ENCODE results near the gene KIT. TPM values are rescaled to one million over a fixed set of nuclear protein-coding genes. Genes with fewer than 3 reads are reported as not detected.

KIT gene
- total and polyA plus RNA-seq, 2 donors (not counting 3 experiments of a cell fraction or from before 2014, with no cell fraction given), result 19.8 to 39.7 TPM

DNA sequence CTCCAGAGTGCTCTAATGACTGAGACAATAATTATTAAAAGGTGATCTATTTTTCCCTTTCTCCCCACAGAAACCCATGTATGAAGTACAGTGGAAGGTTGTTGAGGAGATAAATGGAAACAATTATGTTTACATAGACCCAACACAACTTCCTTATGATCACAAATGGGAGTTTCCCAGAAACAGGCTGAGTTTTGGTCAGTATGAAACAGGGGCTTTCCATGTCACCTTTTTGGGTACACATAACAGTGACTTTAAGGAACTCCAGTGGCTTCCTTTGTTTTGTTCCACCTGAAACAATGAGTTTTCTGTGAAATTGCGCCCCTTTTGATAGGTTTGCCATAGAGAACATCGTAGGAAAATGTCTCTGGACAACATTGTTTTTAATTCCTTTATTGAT, 69.6 kb downstream of the KIT start:
- Histone ChIP-seq H3K36me3 (ENCODE audit: control insufficient read depth in 2 of 2, extremely low read depth in 1 of 2, insufficient read depth in 2 of 2, low read length in 2 of 2) (no peaks in the 10 kb centered on the region), H4K20me1 (replicated peaks; ENCODE audit: control insufficient read depth, extremely low read depth, insufficient read depth, low read length) (no peaks in the 10 kb centered on the region), H3K4me2 (ENCODE audit: insufficient read depth, low read length) (no peak overlapping the region), H3K4me1 (ENCODE audit: control insufficient read depth, extremely low read depth, insufficient read depth, low read length) (peaks cover 21% of the 10 kb centered on the region), H3K79me2 (ENCODE audit: control insufficient read depth, insufficient read depth, low read length) (no peaks in the 10 kb centered on the region), H3K9ac (replicated peaks; ENCODE audit: extremely low read depth, insufficient read depth, low read length) (no peak overlapping the region), H3K9me1 (replicated peaks; ENCODE audit: control insufficient read depth, extremely low read depth, insufficient read depth, low read length) (no peaks in the 10 kb centered on the region), H3K4me3 (replicated peaks in 1 of 3; ENCODE audit: insufficient read depth in 1 of 3, low read depth in 1 of 3, low read length in 3 of 3) (no peak overlapping the region), H3K27ac (ENCODE audit: insufficient read depth, low read depth, low read length) (no peak overlapping the region), H3K27me3 (ENCODE audit: control insufficient read depth in 2 of 2, insufficient read depth in 2 of 2, low read length in 2 of 2) (no peaks in the 10 kb centered on the region), H2AFZ (ENCODE audit: low read depth, low read length) (no peak overlapping the region), H3K9me3 (replicated peaks; ENCODE audit: control insufficient read depth, insufficient read depth, low read length) (no peaks in the 10 kb centered on the region)
- dilution Hi-C loops (cut with MboI; ENCODE audit: extremely low pct_ligation_motif_present, low sequenced_read_pairs), result no loop called here
- FAIRE-seq (no peak), DNase-seq (ENCODE audit: low read depth, low spot score) (no peak)
- intact Hi-C loops (cut with micrococcal nuclease), result no loop called here
- CTCF ChIA-PET, result interaction anchor here (0.9 to 1.5 kb wide), 3 partner anchors 8 to 234 kb away, joined by 3 to 4 read pairs (median 3); no protein-coding TSS in a partner anchor
- BruUV-seq (replicated peaks), result no TSS peak
- POLR2A ChIA-PET, result no interaction called here
- TF ChIP-seq JUN (IDR thresholded peaks at IDR 0.05; ENCODE audit: borderline replicate concordance, insufficient read depth, insufficient read length, low read depth), result no peak
- TF ChIP-seq MYC (IDR thresholded peaks at IDR 0.05; ENCODE audit: low read depth, low read length), result no peak
- no peak for TF ChIP-seq POLR2A (IDR thresholded peaks at IDR 0.05; ENCODE audit: low read depth, low read length)
- TF ChIP-seq FOS (IDR thresholded peaks at IDR 0.05; ENCODE audit: borderline replicate concordance, insufficient read depth, low read length), result no peak
- TF ChIP-seq, protein P1, sequence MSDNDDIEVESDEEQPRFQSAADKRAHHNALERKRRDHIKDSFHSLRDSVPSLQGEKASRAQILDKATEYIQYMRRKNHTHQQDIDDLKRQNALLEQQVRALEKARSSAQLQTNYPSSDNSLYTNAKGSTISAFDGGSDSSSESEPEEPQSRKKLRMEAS (IDR thresholded peaks at IDR 0.05; ENCODE audit: insufficient read depth, insufficient read length), result no peak
- no peak for TF ChIP-seq EZH2 (IDR thresholded peaks at IDR 0.05; ENCODE audit: borderline replicate concordance, low read depth, low read length, severe bottlenecking)
- TF ChIP-seq POLR2AphosphoS5 (IDR thresholded peaks at IDR 0.05; ENCODE audit: insufficient read depth, low read depth, low read length), result no peak
- TF ChIP-seq, protein P2, sequence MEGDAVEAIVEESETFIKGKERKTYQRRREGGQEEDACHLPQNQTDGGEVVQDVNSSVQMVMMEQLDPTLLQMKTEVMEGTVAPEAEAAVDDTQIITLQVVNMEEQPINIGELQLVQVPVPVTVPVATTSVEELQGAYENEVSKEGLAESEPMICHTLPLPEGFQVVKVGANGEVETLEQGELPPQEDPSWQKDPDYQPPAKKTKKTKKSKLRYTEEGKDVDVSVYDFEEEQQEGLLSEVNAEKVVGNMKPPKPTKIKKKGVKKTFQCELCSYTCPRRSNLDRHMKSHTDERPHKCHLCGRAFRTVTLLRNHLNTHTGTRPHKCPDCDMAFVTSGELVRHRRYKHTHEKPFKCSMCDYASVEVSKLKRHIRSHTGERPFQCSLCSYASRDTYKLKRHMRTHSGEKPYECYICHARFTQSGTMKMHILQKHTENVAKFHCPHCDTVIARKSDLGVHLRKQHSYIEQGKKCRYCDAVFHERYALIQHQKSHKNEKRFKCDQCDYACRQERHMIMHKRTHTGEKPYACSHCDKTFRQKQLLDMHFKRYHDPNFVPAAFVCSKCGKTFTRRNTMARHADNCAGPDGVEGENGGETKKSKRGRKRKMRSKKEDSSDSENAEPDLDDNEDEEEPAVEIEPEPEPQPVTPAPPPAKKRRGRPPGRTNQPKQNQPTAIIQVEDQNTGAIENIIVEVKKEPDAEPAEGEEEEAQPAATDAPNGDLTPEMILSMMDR (IDR thresholded peaks at IDR 0.05; ENCODE audit: extremely low read depth in 1 of 2, insufficient read depth in 1 of 2, low read depth in 1 of 2, low read length in 2 of 2), result no peak
- TF ChIP-seq GATA2 (IDR thresholded peaks at IDR 0.05; ENCODE audit: insufficient read depth, insufficient read length, low read depth, low read length), result no peak
